8988T (cell line): Measurements from ENCODE around the gene TECRL.

ENCODE experiments used
- DNase-seq: peaks from one replicate; pipeline ENCODE4 v3.0.0; 2011

The TECRL gene

GRCh38 chr4:64326507-64326906 is 82.7 kb downstream of the TECRL start:
- no peak for DNase-seq

GRCh38 chr4:64306255-64306565 is 103.0 kb downstream of the TECRL start:
- DNase-seq: no peak

GRCh38 chr4:64305565-64306254 is 103.5 kb downstream of the TECRL start:
- DNase-seq: no peak

DNA sequence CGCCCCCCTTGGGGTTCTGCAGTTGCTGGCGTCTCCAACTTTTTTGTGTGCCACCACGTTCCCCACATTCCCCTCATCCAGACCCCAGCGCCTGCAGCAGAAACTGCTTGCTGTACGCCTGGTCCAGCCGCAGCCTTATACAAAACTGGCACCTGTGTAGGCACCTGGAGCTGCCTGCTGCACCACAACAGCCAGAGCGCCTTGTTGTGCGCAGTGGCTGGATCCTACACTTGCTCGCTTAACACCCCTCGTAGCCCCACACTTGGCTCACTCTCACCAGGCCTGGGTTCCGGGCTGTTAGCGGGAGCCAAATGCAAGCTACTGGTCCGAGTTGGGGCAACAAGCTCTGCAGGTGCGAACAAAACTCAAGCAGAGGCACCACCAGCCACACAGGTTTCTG is 136.8 kb downstream of the TECRL start:
- DNase-seq: no peak

DNA sequence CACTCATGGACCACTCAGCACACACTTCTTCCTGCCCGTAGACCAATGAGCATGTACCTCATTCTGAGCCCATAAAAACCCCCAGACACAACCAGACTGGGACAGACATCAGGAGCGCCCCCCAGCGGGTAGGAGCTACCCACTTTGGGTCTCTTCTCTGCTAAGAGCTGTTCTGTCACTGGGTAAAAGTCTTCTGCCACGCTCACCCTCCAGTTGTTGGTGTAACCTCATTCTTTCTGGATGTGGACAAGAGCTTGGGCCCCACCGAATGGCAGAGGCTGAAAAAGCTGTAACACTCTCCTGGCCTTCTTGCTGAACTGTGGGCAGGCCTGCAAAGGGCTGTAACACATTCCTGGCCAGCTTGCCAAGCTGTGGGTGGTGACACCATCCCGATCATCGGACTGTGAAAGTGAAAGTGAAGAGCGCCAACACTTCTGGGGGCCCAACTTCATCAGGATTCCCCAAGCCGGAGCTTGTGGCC is 137.6 kb downstream of the TECRL start:
- DNase-seq: peak; percentile 3

GRCh38 chr4:64266669-64267068 is 142.6 kb downstream of the TECRL start:
- DNase-seq: no peak

- DNase-seq: no peak
Measured at GRCh38 chr4:64266263-64266662, 143.0 kb downstream of the TECRL start.

DNA sequence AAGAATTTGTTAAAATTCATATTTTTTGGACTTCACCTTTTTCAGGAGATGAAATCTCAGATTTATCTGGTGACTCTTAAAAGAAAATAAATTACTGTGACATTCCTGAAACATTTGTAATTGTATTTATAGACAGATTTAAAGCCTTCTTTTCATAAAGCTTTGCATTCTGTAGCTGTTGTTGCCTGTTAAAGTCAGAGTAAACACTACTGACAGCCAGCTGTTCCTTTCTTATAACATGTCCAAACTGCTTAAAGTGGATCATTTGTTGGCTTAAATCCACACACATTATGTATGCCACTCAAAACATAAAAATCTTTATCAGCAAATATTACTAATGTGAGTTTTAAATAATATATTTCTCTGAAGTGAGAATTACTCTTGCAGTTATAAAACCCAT is 157.5 kb downstream of the TECRL start:
- no peak for DNase-seq

GRCh38 chr4:64250488-64250887 is 158.8 kb downstream of the TECRL start:
- DNase-seq: no peak

GRCh38 chr4:64250061-64250460 is 159.2 kb downstream of the TECRL start:
- DNase-seq: no peak

GRCh38 chr4:64248186-64248585 is 161.1 kb downstream of the TECRL start:
- DNase-seq: no peak

DNA sequence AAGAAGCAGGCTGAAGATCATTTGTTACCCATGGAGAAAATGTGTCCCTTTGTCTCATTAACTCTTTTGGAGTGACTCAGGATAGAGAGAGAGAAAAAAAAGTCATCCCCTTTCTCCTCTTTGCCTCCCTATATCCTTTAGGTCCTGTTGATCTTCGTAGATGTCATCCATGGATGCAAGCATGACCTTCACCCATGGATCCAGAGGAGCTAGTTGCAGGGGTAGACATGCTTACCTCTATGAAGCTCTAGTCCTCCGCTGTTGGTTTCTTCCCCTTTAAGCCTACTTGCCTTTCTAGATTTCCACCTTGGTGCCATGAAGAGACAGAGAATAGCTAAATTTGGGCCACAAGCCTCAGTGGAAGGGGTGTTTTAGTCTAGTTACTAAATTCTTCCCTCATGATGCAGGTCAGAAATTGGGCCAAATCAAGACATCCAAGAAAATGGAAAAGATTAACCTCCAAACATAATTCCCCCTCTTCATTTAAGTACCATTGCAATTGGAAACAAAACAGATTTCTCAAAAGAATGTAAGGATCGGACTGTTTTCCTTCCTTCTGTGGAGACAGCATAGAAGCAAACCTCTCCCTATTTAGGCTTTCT is 178.4 kb downstream of the TECRL start:
- DNase-seq: no peak
